Type B pancreatic cell (in vitro differentiated cells): ENCODE results near the gene BPGM. TPM values are rescaled to one million over a fixed set of nuclear protein-coding genes. Genes with fewer than 3 reads are reported as not detected.
"Not testable (repeated sequence)": the region's sequence is repeated elsewhere in the genome, so short reads cannot be mapped to it uniquely, and the experiment has no call there.

ENCODE experiments used
- DNase-seq: peaks from one replicate; pipeline ENCODE4 v3.0.0; 2021; ENCODE audit warnings: mixed read lengths; ENCODE audit not compliant: unreplicated experiment; ENCODE audit errors: extremely low spot score
- H3K27ac Mint-ChIP-seq: 2 replicates; pipeline ENCODE4 v1.8.0; 2021; ENCODE audit warnings: mild to moderate bottlenecking, mixed read lengths
- H3K27me3 Mint-ChIP-seq: 2 replicates; pipeline ENCODE4 v1.8.0; 2021; ENCODE audit warnings: mixed read lengths
- H3K36me3 Mint-ChIP-seq: 2 replicates; pipeline ENCODE4 v1.8.0; 2021; ENCODE audit warnings: mixed read lengths
- H3K4me1 Mint-ChIP-seq: one replicate; pipeline ENCODE4 v1.8.0; 2021; ENCODE audit warnings: mixed read lengths; ENCODE audit not compliant: unreplicated experiment
- H3K4me3 Mint-ChIP-seq: 2 replicates; pipeline ENCODE4 v1.8.0; 2021; ENCODE audit warnings: mild to moderate bottlenecking, mixed read lengths
- H3K9me3 Mint-ChIP-seq: 2 replicates; pipeline ENCODE4 v1.8.0; 2021; ENCODE audit warnings: mixed read lengths
- CTCF ChIP-seq: fragments of 200-600 bp; sonication (generic); conservative IDR thresholded peaks from 2 replicates; pipeline ENCODE4 v1.5.0; 2021; ENCODE audit warnings: antibody characterized with exemption, mild to moderate bottlenecking
- total RNA-seq: library from RNA; stranded (reverse); gene quantifications from 2 replicates; pipeline ENCODE4 v1.2.1, GENCODE V29; 2021; ENCODE audit warnings: low replicate concordance

Gene BPGM
- total RNA-seq, 1 donor from 2014 or later: 19.6 TPM

- Mint-ChIP-seq H3K4me1 (peaks cover 12% of the 10 kb centered on the region), H3K4me3 (no peak overlapping the region), H3K36me3 (peaks cover 22% of the 10 kb centered on the region), H3K27ac (no peak overlapping the region), H3K27me3 (no peaks in the 10 kb centered on the region), H3K9me3 (no peaks in the 10 kb centered on the region)
- no peak for TF ChIP-seq CTCF
- DNase-seq: no peak
These were observed 14.3 kb downstream of the BPGM start for GRCh38 chr7:134660961-134661376.

GRCh38 chr7:134662166-134662870, 15.7 kb downstream of the BPGM start:
- Mint-ChIP-seq H3K27me3 (no peaks in the 10 kb centered on the region), H3K9me3 (no peaks in the 10 kb centered on the region), H3K4me1 (peaks cover 7% of the 10 kb centered on the region), H3K4me3 (no peak overlapping the region), H3K27ac (no peak overlapping the region), H3K36me3 (peaks cover 26% of the 10 kb centered on the region)
- TF ChIP-seq CTCF: no peak
- no peak for DNase-seq

- Mint-ChIP-seq H3K27ac (no peak overlapping the region), H3K36me3 (peaks cover 26% of the 10 kb centered on the region), H3K4me3 (no peak overlapping the region), H3K4me1 (peaks cover 3% of the 10 kb centered on the region), H3K27me3 (no peaks in the 10 kb centered on the region), H3K9me3 (no peaks in the 10 kb centered on the region)
- no peak for DNase-seq
- no peak for TF ChIP-seq CTCF
These were observed 16.2 kb downstream of the BPGM start for GRCh38 chr7:134662871-134663205.

GRCh38 chr7:134665045-134665444, 18.4 kb downstream of the BPGM start:
- H3K27me3 Mint-ChIP-seq, H3K9me3 Mint-ChIP-seq, H3K4me3 Mint-ChIP-seq, H3K4me1 Mint-ChIP-seq, H3K27ac Mint-ChIP-seq, DNase-seq: not testable (repeated sequence)
- H3K36me3 Mint-ChIP-seq: peaks cover 26% of the 10 kb centered on the region

DNA sequence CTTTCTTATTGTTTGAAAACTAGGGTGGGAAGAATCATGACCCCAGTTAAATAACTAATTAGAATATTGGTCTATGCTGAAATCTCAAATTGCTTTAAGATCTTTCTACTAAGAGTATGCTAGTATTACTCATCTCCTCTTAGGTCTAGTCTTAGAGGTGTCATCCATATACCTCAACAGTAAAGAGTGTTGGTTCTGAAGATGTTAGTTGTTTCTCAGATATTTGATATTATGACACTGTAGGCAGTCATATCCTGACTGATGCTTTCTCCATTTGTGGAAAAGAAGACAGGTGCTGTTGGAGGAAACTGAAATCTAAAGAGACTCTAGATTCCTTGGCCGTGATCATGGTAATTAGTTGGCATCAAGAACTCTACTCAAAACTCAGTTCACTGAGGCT, 21.2 kb downstream of the BPGM start:
- peaks cover 22% of the 10 kb centered on the region for H3K36me3 Mint-ChIP-seq
- no peaks in the 10 kb centered on the region for H3K27me3 Mint-ChIP-seq
- H3K9me3 Mint-ChIP-seq: no peaks in the 10 kb centered on the region
- no peak for TF ChIP-seq CTCF
- H3K27ac Mint-ChIP-seq: no peak overlapping the region
- no peak for DNase-seq
- H3K4me1 Mint-ChIP-seq: peaks cover 3% of the 10 kb centered on the region
- H3K4me3 Mint-ChIP-seq: no peak overlapping the region

DNA sequence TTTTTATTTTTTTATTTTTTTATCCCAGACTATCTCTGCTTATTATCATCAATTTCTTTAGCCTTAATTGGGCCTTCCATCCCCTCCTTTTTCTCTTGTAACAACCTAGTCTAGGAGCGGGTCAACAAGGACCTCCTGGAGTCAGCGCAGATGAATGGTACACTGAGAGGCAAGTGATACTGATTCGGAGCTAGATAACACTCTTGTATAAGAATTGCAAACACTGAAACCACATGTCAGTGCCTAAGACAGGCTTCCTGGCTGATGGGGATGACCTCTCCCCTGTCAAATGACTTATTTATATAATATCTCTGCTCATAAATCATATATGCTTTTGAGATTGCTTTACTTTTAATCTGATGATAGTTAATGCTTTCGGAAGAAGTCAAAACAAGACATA, 22.7 kb downstream of the BPGM start:
- Mint-ChIP-seq H3K4me3 (no peak overlapping the region), H3K27me3 (no peaks in the 10 kb centered on the region), H3K36me3 (peaks cover 26% of the 10 kb centered on the region), H3K27ac (no peak overlapping the region), H3K9me3 (no peaks in the 10 kb centered on the region), H3K4me1 (peaks cover 3% of the 10 kb centered on the region)
- DNase-seq: no peak
- no peak for TF ChIP-seq CTCF
